HEK293 (cell line): ENCODE data around the gene CHID1.

Experiments
- BCL11A ChIP-seq: fragments of 450-650 bp; formaldehyde crosslinking; IDR thresholded peaks from 2 replicates; pipeline ENCODE4 v1.5.1; 2016; ENCODE audit warnings: low read depth, missing biosample characterization, missing genetic modification characterization
- GLI2 ChIP-seq: fragments of 450-650 bp; formaldehyde crosslinking; IDR thresholded peaks from 2 replicates; pipeline ENCODE4; 2017; ENCODE audit warnings: missing biosample characterization, missing genetic modification characterization, low read depth, borderline replicate concordance
- GLIS1 ChIP-seq: fragments of 450-650 bp; formaldehyde crosslinking; IDR thresholded peaks from 2 replicates; pipeline ENCODE4 v1.5.1; 2016; ENCODE audit warnings: missing biosample characterization, missing genetic modification characterization
- KLF8 ChIP-seq: fragments of 450-650 bp; formaldehyde crosslinking; IDR thresholded peaks from 2 replicates; pipeline ENCODE4 v1.5.1; 2016; ENCODE audit warnings: missing biosample characterization, missing genetic modification characterization
- KLF9 ChIP-seq: fragments of 450-650 bp; formaldehyde crosslinking; IDR thresholded peaks from 2 replicates; pipeline ENCODE4 v1.5.1; 2016; ENCODE audit warnings: missing biosample characterization, missing genetic modification characterization, low read depth
- SCRT2 ChIP-seq: fragments of 450-650 bp; formaldehyde crosslinking; IDR thresholded peaks from 2 replicates; pipeline ENCODE4 v1.5.1; 2016; ENCODE audit warnings: missing biosample characterization, missing genetic modification characterization
- TRIM28 ChIP-seq: IDR thresholded peaks from 2 replicates; pipeline ENCODE4 v1.6.1; 2011; ENCODE audit warnings: low read length, control low read depth, borderline replicate concordance
- WT1 ChIP-seq: fragments of 450-650 bp; formaldehyde crosslinking; IDR thresholded peaks from 2 replicates; pipeline ENCODE4 v1.5.1; 2016; ENCODE audit warnings: missing biosample characterization, missing genetic modification characterization
- ZBTB20 ChIP-seq: fragments of 450-650 bp; formaldehyde crosslinking; IDR thresholded peaks from 2 replicates; pipeline ENCODE4 v1.5.1; 2016; ENCODE audit warnings: missing biosample characterization, missing genetic modification characterization
- ZBTB21 ChIP-seq: fragments of 450-650 bp; formaldehyde crosslinking; IDR thresholded peaks from 2 replicates; pipeline ENCODE4 v1.5.1; 2017; ENCODE audit warnings: missing biosample characterization, missing genetic modification characterization
- ZBTB8A ChIP-seq: fragments of 450-650 bp; formaldehyde crosslinking; IDR thresholded peaks from 2 replicates; pipeline ENCODE4 v1.5.1; 2016; ENCODE audit warnings: missing biosample characterization, missing genetic modification characterization
- ZFP37 ChIP-seq: fragments of 450-650 bp; formaldehyde crosslinking; IDR thresholded peaks from 2 replicates; pipeline ENCODE4 v1.5.1; 2016; ENCODE audit warnings: missing biosample characterization, missing genetic modification characterization
- ZNF138 ChIP-seq: fragments of 450-650 bp; formaldehyde crosslinking; IDR thresholded peaks from 2 replicates; pipeline ENCODE4 v1.5.1; 2016; ENCODE audit warnings: missing biosample characterization, missing genetic modification characterization, borderline replicate concordance
- ZNF155 ChIP-seq: fragments of 450-650 bp; formaldehyde crosslinking; IDR thresholded peaks from 2 replicates; pipeline ENCODE4 v1.5.1; 2016; ENCODE audit warnings: missing biosample characterization, missing genetic modification characterization
- ZNF24 ChIP-seq: fragments of 450-650 bp; formaldehyde crosslinking; IDR thresholded peaks from 2 replicates; pipeline ENCODE4 v1.5.1; 2016; ENCODE audit warnings: missing biosample characterization, missing genetic modification characterization
- ZNF324 ChIP-seq: fragments of 450-650 bp; formaldehyde crosslinking; IDR thresholded peaks from 2 replicates; pipeline ENCODE4 v1.5.1; 2016; ENCODE audit warnings: missing biosample characterization, missing genetic modification characterization
- ZNF366 ChIP-seq: fragments of 450-650 bp; formaldehyde crosslinking; conservative IDR thresholded peaks from 2 replicates; pipeline ENCODE4 v1.5.1; 2016; ENCODE audit warnings: missing biosample characterization, missing genetic modification characterization
- ZNF416 ChIP-seq: fragments of 450-650 bp; formaldehyde crosslinking; IDR thresholded peaks from 2 replicates; pipeline ENCODE4 v1.5.1; 2016; ENCODE audit warnings: missing biosample characterization, missing genetic modification characterization
- ZNF521 ChIP-seq: fragments of 450-650 bp; formaldehyde crosslinking; IDR thresholded peaks from 2 replicates; pipeline ENCODE4 v1.5.1; 2017; ENCODE audit warnings: missing biosample characterization, mild to moderate bottlenecking, missing genetic modification characterization
- ZNF530 ChIP-seq: fragments of 450-650 bp; formaldehyde crosslinking; IDR thresholded peaks from 2 replicates; pipeline ENCODE4 v1.5.1; 2016; ENCODE audit warnings: low read depth, missing biosample characterization, missing genetic modification characterization
- ZNF548 ChIP-seq: fragments of 450-650 bp; formaldehyde crosslinking; IDR thresholded peaks from 2 replicates; pipeline ENCODE4 v1.5.1; 2016; ENCODE audit warnings: missing biosample characterization, missing genetic modification characterization
- ZNF610 ChIP-seq: fragments of 450-650 bp; formaldehyde crosslinking; IDR thresholded peaks from 2 replicates; pipeline ENCODE4 v1.5.1; 2016; ENCODE audit warnings: missing biosample characterization, missing genetic modification characterization, borderline replicate concordance
- ZNF623 ChIP-seq: fragments of 450-650 bp; formaldehyde crosslinking; IDR thresholded peaks from 2 replicates; pipeline ENCODE4 v1.5.1; 2016; ENCODE audit warnings: missing biosample characterization, missing genetic modification characterization
- ZNF624 ChIP-seq: fragments of 450-650 bp; formaldehyde crosslinking; IDR thresholded peaks from 2 replicates; pipeline ENCODE4 v1.5.1; 2017; ENCODE audit warnings: missing biosample characterization, missing genetic modification characterization
- ZNF777 ChIP-seq: fragments of 450-650 bp; formaldehyde crosslinking; IDR thresholded peaks from 2 replicates; pipeline ENCODE4 v1.5.1; 2017; ENCODE audit warnings: missing biosample characterization, missing genetic modification characterization, borderline replicate concordance
- TF ChIP-seq, protein P1 (sequence below): fragments of 450-650 bp; formaldehyde crosslinking; IDR thresholded peaks from 2 replicates; pipeline ENCODE4 v1.5.1; 2016; ENCODE audit warnings: missing biosample characterization, missing genetic modification characterization
- TF ChIP-seq, protein P2 (sequence below): fragments of 450-650 bp; IDR thresholded peaks from 2 replicates; pipeline ENCODE4 v1.5.1; 2018; ENCODE audit warnings: missing biosample characterization, missing genetic modification characterization
- TF ChIP-seq, protein P3 (sequence below): fragments of 450-650 bp; formaldehyde crosslinking; optimal IDR thresholded peaks from 2 replicates; pipeline ENCODE3; 2016; ENCODE audit warnings: missing biosample characterization, mild to moderate bottlenecking, missing genetic modification characterization
- TF ChIP-seq, protein P4 (sequence below): fragments of 450-650 bp; formaldehyde crosslinking; IDR thresholded peaks from 2 replicates; pipeline ENCODE4 v1.5.1; 2016; ENCODE audit warnings: missing biosample characterization, missing genetic modification characterization
- TF ChIP-seq, protein P5 (sequence below): fragments of 450-650 bp; formaldehyde crosslinking; IDR thresholded peaks from 2 replicates; pipeline ENCODE4 v1.5.1; 2016; ENCODE audit warnings: missing biosample characterization, missing genetic modification characterization

Gene CHID1

DNA sequence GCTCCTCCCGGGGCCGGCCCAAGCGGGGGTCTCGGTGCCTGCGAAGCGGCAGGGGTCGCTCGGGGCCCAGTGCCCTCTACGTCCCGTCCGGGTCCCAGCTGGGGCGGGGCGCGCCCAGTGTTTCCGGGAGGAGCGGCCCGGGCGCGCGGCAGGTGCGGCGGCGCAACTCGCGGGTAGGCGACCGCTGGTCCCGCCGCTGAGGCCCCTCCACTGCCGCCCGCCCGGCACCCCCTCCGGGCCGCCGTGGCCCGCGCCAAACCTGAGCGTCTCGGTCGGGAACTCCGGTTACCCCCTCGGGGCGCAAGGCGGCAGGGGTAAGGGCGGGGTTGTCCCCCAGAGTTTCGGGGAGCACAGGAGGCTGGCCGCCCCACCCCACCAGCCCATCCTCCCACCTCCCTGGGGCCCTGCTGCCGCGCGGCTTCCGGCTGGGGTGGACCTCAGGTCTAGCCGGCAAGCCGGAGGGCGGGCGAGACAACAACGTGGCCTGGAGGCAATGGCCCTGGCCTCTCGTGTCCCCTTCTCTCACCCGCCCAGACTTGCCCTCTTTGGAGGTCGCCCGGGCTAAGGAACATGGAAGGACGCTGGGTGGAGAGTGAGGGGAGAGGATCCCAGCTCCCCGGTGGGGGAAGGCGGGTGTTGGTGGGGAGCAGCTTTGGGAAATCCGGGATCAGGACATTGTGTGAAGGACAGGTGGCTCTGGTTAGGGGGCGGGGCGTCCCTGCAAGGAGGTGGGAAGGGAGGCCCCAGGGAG is 83.3 kb downstream of the CHID1 start (continued):
- no peak for TF ChIP-seq ZNF610
- TF ChIP-seq SCRT2 = peak; percentile 58
- no peak for TF ChIP-seq ZNF530 (tag by site-specific recombination)
- TF ChIP-seq GLI2 = no peak
- TF ChIP-seq ZNF624 (tag by site-specific recombination) = no peak
- TF ChIP-seq ZNF138 (tag by site-specific recombination) = no peak
- TF ChIP-seq ZFP37 (tag by site-specific recombination) = no peak
- TF ChIP-seq ZBTB8A (tag by site-specific recombination) = peak; percentile 45; the same call in 1 of the 2 replicates
- TF ChIP-seq, protein P1, sequence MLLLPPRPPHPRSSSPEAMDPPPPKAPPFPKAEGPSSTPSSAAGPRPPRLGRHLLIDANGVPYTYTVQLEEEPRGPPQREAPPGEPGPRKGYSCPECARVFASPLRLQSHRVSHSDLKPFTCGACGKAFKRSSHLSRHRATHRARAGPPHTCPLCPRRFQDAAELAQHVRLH (tag by site-specific recombination) = no peak
- TF ChIP-seq ZNF324 (tag by site-specific recombination) = 0 out of 2 replicates have a peak, but pooled peaks have one; percentile 29
- TF ChIP-seq ZBTB20 (tag by site-specific recombination) = peak; percentile 80
- 0 out of 2 replicates have a peak, but pooled peaks have one; percentile 58 for TF ChIP-seq KLF9 (tag by site-specific recombination)
- TF ChIP-seq, protein P2, sequence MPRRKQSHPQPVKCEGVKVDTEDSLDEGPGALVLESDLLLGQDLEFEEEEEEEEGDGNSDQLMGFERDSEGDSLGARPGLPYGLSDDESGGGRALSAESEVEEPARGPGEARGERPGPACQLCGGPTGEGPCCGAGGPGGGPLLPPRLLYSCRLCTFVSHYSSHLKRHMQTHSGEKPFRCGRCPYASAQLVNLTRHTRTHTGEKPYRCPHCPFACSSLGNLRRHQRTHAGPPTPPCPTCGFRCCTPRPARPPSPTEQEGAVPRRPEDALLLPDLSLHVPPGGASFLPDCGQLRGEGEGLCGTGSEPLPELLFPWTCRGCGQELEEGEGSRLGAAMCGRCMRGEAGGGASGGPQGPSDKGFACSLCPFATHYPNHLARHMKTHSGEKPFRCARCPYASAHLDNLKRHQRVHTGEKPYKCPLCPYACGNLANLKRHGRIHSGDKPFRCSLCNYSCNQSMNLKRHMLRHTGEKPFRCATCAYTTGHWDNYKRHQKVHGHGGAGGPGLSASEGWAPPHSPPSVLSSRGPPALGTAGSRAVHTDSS (tag by site-specific recombination) = no peak
- no peak for TF ChIP-seq ZNF548 (tag by site-specific recombination)
- no peak for TF ChIP-seq BCL11A (tag by site-specific recombination)
- TF ChIP-seq ZNF155 (tag by site-specific recombination) = no peak
- TF ChIP-seq ZNF366 (tag by site-specific recombination) = 0 out of 2 replicates have a peak, but pooled peaks have one; percentile 37
- TF ChIP-seq GLIS1 = peak; percentile 20; the same call in 1 of the 2 replicates
- TF ChIP-seq WT1 (tag by site-specific recombination) = 0 out of 2 replicates have a peak, but pooled peaks have one; percentile 14
- no peak for TF ChIP-seq ZNF416 (tag by site-specific recombination)
- no peak for TF ChIP-seq ZNF24 (tag by site-specific recombination)
- TF ChIP-seq ZNF521 (tag by site-specific recombination) = no peak
- TF ChIP-seq ZBTB21 = no peak
- TF ChIP-seq ZNF777 (tag by site-specific recombination) = 0 out of 2 replicates have a peak, but pooled peaks have one; percentile 26
- TF ChIP-seq, protein P3, sequence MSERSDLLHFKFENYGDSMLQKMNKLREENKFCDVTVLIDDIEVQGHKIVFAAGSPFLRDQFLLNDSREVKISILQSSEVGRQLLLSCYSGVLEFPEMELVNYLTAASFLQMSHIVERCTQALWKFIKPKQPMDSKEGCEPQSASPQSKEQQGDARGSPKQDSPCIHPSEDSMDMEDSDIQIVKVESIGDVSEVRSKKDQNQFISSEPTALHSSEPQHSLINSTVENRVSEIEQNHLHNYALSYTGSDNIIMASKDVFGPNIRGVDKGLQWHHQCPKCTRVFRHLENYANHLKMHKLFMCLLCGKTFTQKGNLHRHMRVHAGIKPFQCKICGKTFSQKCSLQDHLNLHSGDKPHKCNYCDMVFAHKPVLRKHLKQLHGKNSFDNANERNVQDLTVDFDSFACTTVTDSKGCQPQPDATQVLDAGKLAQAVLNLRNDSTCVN (tag by site-specific recombination) = peak; percentile 51
- TF ChIP-seq, protein P4, sequence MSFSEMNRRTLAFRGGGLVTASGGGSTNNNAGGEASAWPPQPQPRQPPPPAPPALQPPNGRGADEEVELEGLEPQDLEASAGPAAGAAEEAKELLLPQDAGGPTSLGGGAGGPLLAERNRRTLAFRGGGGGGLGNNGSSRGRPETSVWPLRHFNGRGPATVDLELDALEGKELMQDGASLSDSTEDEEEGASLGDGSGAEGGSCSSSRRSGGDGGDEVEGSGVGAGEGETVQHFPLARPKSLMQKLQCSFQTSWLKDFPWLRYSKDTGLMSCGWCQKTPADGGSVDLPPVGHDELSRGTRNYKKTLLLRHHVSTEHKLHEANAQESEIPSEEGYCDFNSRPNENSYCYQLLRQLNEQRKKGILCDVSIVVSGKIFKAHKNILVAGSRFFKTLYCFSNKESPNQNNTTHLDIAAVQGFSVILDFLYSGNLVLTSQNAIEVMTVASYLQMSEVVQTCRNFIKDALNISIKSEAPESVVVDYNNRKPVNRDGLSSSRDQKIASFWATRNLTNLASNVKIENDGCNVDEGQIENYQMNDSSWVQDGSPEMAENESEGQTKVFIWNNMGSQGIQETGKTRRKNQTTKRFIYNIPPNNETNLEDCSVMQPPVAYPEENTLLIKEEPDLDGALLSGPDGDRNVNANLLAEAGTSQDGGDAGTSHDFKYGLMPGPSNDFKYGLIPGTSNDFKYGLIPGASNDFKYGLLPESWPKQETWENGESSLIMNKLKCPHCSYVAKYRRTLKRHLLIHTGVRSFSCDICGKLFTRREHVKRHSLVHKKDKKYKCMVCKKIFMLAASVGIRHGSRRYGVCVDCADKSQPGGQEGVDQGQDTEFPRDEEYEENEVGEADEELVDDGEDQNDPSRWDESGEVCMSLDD (tag by site-specific recombination) = peak; percentile 64; the same call in 1 of the 2 replicates
- TF ChIP-seq, protein P5, sequence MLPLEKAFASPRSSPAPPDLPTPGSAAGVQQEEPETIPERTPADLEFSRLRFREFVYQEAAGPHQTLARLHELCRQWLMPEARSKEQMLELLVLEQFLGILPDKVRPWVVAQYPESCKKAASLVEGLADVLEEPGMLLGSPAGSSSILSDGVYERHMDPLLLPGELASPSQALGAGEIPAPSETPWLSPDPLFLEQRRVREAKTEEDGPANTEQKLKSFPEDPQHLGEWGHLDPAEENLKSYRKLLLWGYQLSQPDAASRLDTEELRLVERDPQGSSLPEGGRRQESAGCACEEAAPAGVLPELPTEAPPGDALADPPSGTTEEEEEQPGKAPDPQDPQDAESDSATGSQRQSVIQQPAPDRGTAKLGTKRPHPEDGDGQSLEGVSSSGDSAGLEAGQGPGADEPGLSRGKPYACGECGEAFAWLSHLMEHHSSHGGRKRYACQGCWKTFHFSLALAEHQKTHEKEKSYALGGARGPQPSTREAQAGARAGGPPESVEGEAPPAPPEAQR = no peak
- no peak for TF ChIP-seq ZNF623
- TF ChIP-seq KLF8 (tag by site-specific recombination) = peak; percentile 19; the same call in 1 of the 2 replicates
- TF ChIP-seq TRIM28 = no peak
